ENCODE measurements around the gene OR10K1.
"Not testable (repeated sequence)": the region's sequence is repeated elsewhere in the genome, so short reads cannot be mapped to it uniquely, and the experiment has no call there.

OR10K1 gene

GRCh38 chr1:158461534-158461933 is at the start of gene OR10K1:
TSS of gene OR10K1 (plus strand) at chr1:158461834. CDS start at chr1:158465562, 3,728 bp downstream.
- Mint-ChIP-seq H3K27ac (no peak within 1 kb of the TSS), H3K4me1 (ENCODE audit: low read depth) (no peaks in the 10 kb centered on the region)

GRCh38 chr1:158414651-158415345 is 46.8 kb upstream of the OR10K1 start:
- Mint-ChIP-seq H3K36me3 (ENCODE audit: low read depth) (no peaks in the 10 kb centered on the region), H3K4me1 (ENCODE audit: low read depth) (no peaks in the 10 kb centered on the region), H3K27ac (no peak overlapping the region), H3K27me3 (ENCODE audit: low read depth) (no peaks in the 10 kb centered on the region), H3K9me3 (no peaks in the 10 kb centered on the region), H3K4me3 (no peak overlapping the region)

More at GRCh38 chr1:158461534-158461933, at the start of gene OR10K1:
- Mint-ChIP-seq H3K4me3 (no peak within 1 kb of the TSS), H3K9me3 (no peaks in the 10 kb centered on the region), H3K36me3 (ENCODE audit: low read depth) (no peaks in the 10 kb centered on the region), H3K27me3 (ENCODE audit: low read depth) (peaks cover 8% of the 10 kb centered on the region)

GRCh38 chr1:158417586-158417985 is 44.0 kb upstream of the OR10K1 start:
- Mint-ChIP-seq H3K27me3 (ENCODE audit: low read depth) (no peaks in the 10 kb centered on the region), H3K27ac (no peak overlapping the region), H3K36me3 (ENCODE audit: low read depth) (no peaks in the 10 kb centered on the region), H3K9me3 (no peaks in the 10 kb centered on the region), H3K4me1 (ENCODE audit: low read depth) (no peaks in the 10 kb centered on the region), H3K4me3 (no peak overlapping the region)

GRCh38 chr1:158422212-158422611 is 39.4 kb upstream of the OR10K1 start:
- Mint-ChIP-seq H3K4me1 (ENCODE audit: low read depth) (no peaks in the 10 kb centered on the region), H3K4me3 (no peak overlapping the region), H3K36me3 (ENCODE audit: low read depth) (no peaks in the 10 kb centered on the region), H3K27me3 (ENCODE audit: low read depth) (no peaks in the 10 kb centered on the region), H3K9me3 (no peaks in the 10 kb centered on the region), H3K27ac (no peak overlapping the region)

GRCh38 chr1:158425027-158425426 is 36.6 kb upstream of the OR10K1 start:
- Mint-ChIP-seq H3K27me3 (ENCODE audit: low read depth) (no peaks in the 10 kb centered on the region), H3K4me3 (no peak overlapping the region), H3K4me1 (ENCODE audit: low read depth) (no peaks in the 10 kb centered on the region), H3K36me3 (ENCODE audit: low read depth) (no peaks in the 10 kb centered on the region), H3K27ac (no peak overlapping the region), H3K9me3 (peaks cover 3% of the 10 kb centered on the region)

GRCh38 chr1:158426137-158426536 is 35.5 kb upstream of the OR10K1 start, which contains the start of gene OR10K2:
TSS of gene OR10K2 (minus strand) at chr1:158426237. CDS start at chr1:158420866, 5,371 bp downstream.
- Mint-ChIP-seq H3K27ac (no peak within 1 kb of the TSS), H3K4me3 (no peak within 1 kb of the TSS), H3K9me3 (peaks cover 4% of the 10 kb centered on the region), H3K27me3 (ENCODE audit: low read depth) (no peaks in the 10 kb centered on the region), H3K36me3 (ENCODE audit: low read depth) (no peaks in the 10 kb centered on the region), H3K4me1 (ENCODE audit: low read depth) (no peaks in the 10 kb centered on the region)

- not testable (repeated sequence) for H3K9me3 Mint-ChIP-seq; H3K27me3 Mint-ChIP-seq (ENCODE audit: low read depth)
Observed at GRCh38 chr1:158430163-158430562, 31.5 kb upstream of the OR10K1 start.

GRCh38 chr1:158434741-158435140 is 26.9 kb upstream of the OR10K1 start:
- Mint-ChIP-seq H3K27ac (no peak overlapping the region), H3K9me3 (peaks cover 8% of the 10 kb centered on the region), H3K4me3 (no peak overlapping the region), H3K4me1 (ENCODE audit: low read depth) (no peaks in the 10 kb centered on the region), H3K36me3 (ENCODE audit: low read depth) (no peaks in the 10 kb centered on the region), H3K27me3 (ENCODE audit: low read depth) (no peaks in the 10 kb centered on the region)

More at GRCh38 chr1:158430163-158430562, 31.5 kb upstream of the OR10K1 start:
- H3K27ac Mint-ChIP-seq; H3K36me3 Mint-ChIP-seq (ENCODE audit: low read depth); H3K4me1 Mint-ChIP-seq (ENCODE audit: low read depth); H3K4me3 Mint-ChIP-seq: not testable (repeated sequence)

GRCh38 chr1:158445376-158445775 is 16.3 kb upstream of the OR10K1 start:
- no peaks in the 10 kb centered on the region for H3K4me1 Mint-ChIP-seq (ENCODE audit: low read depth)
- no peaks in the 10 kb centered on the region for H3K9me3 Mint-ChIP-seq
- no peaks in the 10 kb centered on the region for H3K27me3 Mint-ChIP-seq (ENCODE audit: low read depth)
- no peak overlapping the region for H3K27ac Mint-ChIP-seq
- no peaks in the 10 kb centered on the region for H3K36me3 Mint-ChIP-seq (ENCODE audit: low read depth)
- H3K4me3 Mint-ChIP-seq: no peak overlapping the region

GRCh38 chr1:158454537-158454936 is 7.1 kb upstream of the OR10K1 start:
- no peaks in the 10 kb centered on the region for H3K36me3 Mint-ChIP-seq (ENCODE audit: low read depth)
- peaks cover 8% of the 10 kb centered on the region for H3K27me3 Mint-ChIP-seq (ENCODE audit: low read depth)
- no peak overlapping the region for H3K27ac Mint-ChIP-seq
- no peaks in the 10 kb centered on the region for H3K4me1 Mint-ChIP-seq (ENCODE audit: low read depth)
- H3K9me3 Mint-ChIP-seq: peaks cover 4% of the 10 kb centered on the region
- no peak overlapping the region for H3K4me3 Mint-ChIP-seq

- Mint-ChIP-seq H3K27ac (no peak overlapping the region), H3K4me3 (no peak overlapping the region), H3K36me3 (ENCODE audit: low read depth) (no peaks in the 10 kb centered on the region), H3K4me1 (ENCODE audit: low read depth) (no peaks in the 10 kb centered on the region), H3K9me3 (no peaks in the 10 kb centered on the region), H3K27me3 (ENCODE audit: low read depth) (peaks cover 3% of the 10 kb centered on the region)
Observed at GRCh38 chr1:158457246-158457645, 4.4 kb upstream of the OR10K1 start.

- Mint-ChIP-seq H3K36me3 (ENCODE audit: low read depth) (no peaks in the 10 kb centered on the region), H3K27me3 (ENCODE audit: low read depth) (peaks cover 3% of the 10 kb centered on the region), H3K9me3 (no peaks in the 10 kb centered on the region), H3K4me1 (ENCODE audit: low read depth) (no peaks in the 10 kb centered on the region), H3K27ac (no peak overlapping the region), H3K4me3 (no peak overlapping the region)
Observed at GRCh38 chr1:158458263-158458662, 3.4 kb upstream of the OR10K1 start.

GRCh38 chr1:158471920-158472319 is 10.3 kb downstream of the OR10K1 start, which contains the start of gene OR10R2:
TSS of gene OR10R2 (plus strand) at chr1:158472220. CDS start at chr1:158472326, 106 bp downstream.
- Mint-ChIP-seq H3K36me3 (ENCODE audit: low read depth) (no peaks in the 10 kb centered on the region), H3K27ac (no peak within 1 kb of the TSS), H3K4me3 (no peak within 1 kb of the TSS), H3K27me3 (ENCODE audit: low read depth) (peaks cover 3% of the 10 kb centered on the region), H3K9me3 (no peaks in the 10 kb centered on the region), H3K4me1 (ENCODE audit: low read depth) (no peaks in the 10 kb centered on the region)

GRCh38 chr1:158485455-158485854 is 23.8 kb downstream of the OR10K1 start:
- H3K27me3 Mint-ChIP-seq (ENCODE audit: low read depth): peaks cover 12% of the 10 kb centered on the region
- no peaks in the 10 kb centered on the region for H3K9me3 Mint-ChIP-seq
- no peaks in the 10 kb centered on the region for H3K36me3 Mint-ChIP-seq (ENCODE audit: low read depth)
- H3K27ac Mint-ChIP-seq: no peak overlapping the region
- H3K4me3 Mint-ChIP-seq: no peak overlapping the region
- H3K4me1 Mint-ChIP-seq (ENCODE audit: low read depth): no peaks in the 10 kb centered on the region

GRCh38 chr1:158491316-158491715 is 29.7 kb downstream of the OR10K1 start:
- H3K27ac Mint-ChIP-seq: no peak overlapping the region

More at GRCh38 chr1:158491316-158491715, 29.7 kb downstream of the OR10K1 start:
- no peak overlapping the region for H3K4me3 Mint-ChIP-seq
- no peaks in the 10 kb centered on the region for H3K36me3 Mint-ChIP-seq (ENCODE audit: low read depth)
- H3K9me3 Mint-ChIP-seq: no peaks in the 10 kb centered on the region
- peaks cover 11% of the 10 kb centered on the region for H3K27me3 Mint-ChIP-seq (ENCODE audit: low read depth)
- no peaks in the 10 kb centered on the region for H3K4me1 Mint-ChIP-seq (ENCODE audit: low read depth)

Measured in T-helper 1 cell treated with Interleukin-12 subunit alpha and Interleukin-12 subunit beta and Interleukin-4 antibody, amounts not matched to agents 30 μg/mL and 1 μg/mL, for 36 hours (primary cell).